Astrocyte of the spinal cord (primary cell): Measurements from ENCODE around the gene KCNJ6.

Experiments
- DNase-seq: peaks from one replicate; pipeline ENCODE4 v3.0.0; 2011; ENCODE audit warnings: low read depth, low spot score
- H3K4me3 ChIP-seq: 2 replicates; pipeline ENCODE4 v1.5.1; 2011; ENCODE audit warnings: low read depth, mild to moderate bottlenecking, low read length, moderate library complexity
- in situ Hi-C: cut with HindIII; loops from 2 replicates; pipeline ENCODE4 v1.10.0; 2017; ENCODE audit warnings: low sequenced_read_pairs
- TF ChIP-seq, protein P1 (sequence below): IDR thresholded peaks from 2 replicates; pipeline ENCODE4 v1.5.1; 2012; ENCODE audit warnings: low read depth, mild to moderate bottlenecking, low read length, inconsistent platforms

KCNJ6 gene

DNA sequence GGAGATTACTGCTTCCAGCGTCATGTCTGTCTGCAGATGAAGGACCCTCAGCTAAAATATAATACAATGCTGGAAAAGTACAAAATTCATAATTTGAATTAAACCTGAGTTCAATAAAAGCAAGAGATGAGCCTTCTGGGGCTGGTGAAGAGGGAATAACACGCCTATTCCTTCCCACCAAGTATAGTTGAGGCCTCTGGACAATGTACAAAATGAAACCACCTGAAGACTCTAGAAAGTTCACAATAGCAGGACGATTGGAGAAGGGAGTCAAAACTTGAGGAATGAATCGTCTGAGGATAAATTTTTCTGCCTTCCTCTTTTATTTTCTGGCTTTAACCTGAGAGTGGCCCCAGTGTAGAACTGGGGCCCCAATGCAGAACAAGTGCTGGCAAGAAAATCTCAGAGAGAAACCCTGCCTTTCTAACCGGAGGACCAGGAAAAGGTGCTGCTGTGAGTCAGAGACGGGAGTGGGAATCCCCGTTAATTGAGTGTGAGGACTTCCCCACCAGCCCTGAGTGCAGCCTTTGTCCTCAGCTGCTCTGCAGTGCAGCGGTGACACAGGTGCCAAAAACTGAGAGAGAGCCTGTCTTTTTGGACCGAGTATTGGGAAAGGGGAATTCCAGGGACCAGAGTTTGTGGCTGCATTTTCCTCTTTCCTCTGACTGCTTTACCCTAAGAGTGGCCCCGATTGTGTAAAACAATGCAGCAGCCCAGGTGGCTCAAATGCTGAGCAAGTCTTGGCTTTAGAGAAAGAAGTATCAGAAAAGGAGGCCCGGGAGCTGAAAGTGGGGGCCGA lies 284.7 kb downstream of the KCNJ6 start:
- no peak overlapping the region for H3K4me3 ChIP-seq
- in situ Hi-C loops, result no loop called here
- no peak for DNase-seq
- TF ChIP-seq, protein P1, sequence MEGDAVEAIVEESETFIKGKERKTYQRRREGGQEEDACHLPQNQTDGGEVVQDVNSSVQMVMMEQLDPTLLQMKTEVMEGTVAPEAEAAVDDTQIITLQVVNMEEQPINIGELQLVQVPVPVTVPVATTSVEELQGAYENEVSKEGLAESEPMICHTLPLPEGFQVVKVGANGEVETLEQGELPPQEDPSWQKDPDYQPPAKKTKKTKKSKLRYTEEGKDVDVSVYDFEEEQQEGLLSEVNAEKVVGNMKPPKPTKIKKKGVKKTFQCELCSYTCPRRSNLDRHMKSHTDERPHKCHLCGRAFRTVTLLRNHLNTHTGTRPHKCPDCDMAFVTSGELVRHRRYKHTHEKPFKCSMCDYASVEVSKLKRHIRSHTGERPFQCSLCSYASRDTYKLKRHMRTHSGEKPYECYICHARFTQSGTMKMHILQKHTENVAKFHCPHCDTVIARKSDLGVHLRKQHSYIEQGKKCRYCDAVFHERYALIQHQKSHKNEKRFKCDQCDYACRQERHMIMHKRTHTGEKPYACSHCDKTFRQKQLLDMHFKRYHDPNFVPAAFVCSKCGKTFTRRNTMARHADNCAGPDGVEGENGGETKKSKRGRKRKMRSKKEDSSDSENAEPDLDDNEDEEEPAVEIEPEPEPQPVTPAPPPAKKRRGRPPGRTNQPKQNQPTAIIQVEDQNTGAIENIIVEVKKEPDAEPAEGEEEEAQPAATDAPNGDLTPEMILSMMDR, result no peak

DNA sequence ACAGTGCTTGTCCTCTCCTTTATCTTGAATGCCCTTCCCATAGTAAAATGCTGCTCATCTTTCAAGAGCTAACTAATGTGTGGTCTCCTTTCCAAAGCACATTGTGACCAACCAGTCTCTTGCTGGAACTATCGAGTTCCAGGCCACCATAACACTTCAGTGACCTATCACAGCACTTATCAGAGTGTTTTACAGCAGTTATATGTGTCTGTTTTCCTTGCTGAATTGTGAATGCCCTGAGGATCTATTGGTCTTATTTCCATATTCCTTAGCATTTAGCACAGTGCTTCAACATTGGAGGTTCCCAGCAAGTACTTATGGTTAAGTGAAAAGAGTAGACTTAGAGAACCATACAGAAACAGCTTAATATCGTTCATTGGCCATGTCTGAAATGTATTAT lies 285.4 kb downstream of the KCNJ6 start:
- TF ChIP-seq, protein P1, result no peak
- no peak overlapping the region for H3K4me3 ChIP-seq
- in situ Hi-C loops, result no loop called here
- no peak for DNase-seq

DNA sequence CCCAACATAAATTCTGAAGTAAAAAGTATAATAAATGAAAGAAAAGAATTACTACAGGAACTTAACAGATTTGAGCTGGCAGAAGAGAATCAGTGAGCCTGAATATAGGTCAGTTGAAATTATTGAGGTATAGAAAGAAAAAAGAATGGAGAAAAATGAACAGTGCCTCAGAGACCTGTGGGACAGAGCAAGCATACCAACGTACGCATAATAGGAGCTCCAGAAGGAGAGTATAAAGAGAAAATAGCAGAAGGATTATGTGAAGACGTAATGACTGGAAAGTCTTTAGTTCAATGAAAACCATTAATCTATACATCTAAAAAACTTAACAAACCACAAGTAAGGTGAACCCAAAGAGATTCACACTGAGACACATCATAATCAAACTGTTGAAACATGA lies 287.9 kb downstream of the KCNJ6 start:
- no peak for DNase-seq
- in situ Hi-C loops, result no loop called here
- TF ChIP-seq, protein P1, result no peak

DNA sequence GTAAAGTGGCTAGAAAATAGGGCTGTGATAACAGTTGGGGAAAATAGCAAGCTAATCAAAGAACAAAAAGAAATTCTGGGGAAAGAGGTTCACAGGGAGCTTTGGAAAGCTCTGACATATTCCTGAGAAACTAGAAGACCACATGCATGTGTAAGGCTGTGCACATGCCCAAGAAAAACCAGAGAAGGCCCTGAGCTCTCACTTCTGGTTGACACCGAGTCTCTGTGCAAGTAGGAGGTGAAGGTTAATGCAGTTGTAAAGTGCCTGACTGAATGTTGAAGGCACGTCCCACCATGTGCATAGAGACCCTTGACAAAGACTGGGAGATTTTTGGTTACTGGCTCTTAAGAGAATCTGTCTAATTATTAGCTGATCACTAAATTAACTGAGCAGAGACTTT lies 288.7 kb downstream of the KCNJ6 start:
- DNase-seq, result no peak
- in situ Hi-C loops, result no loop called here
- TF ChIP-seq, protein P1, result no peak
- H3K4me3 ChIP-seq, result no peak overlapping the region

More for the DNA sequence above, 287.9 kb downstream of the KCNJ6 start:
- no peak overlapping the region for H3K4me3 ChIP-seq

DNA sequence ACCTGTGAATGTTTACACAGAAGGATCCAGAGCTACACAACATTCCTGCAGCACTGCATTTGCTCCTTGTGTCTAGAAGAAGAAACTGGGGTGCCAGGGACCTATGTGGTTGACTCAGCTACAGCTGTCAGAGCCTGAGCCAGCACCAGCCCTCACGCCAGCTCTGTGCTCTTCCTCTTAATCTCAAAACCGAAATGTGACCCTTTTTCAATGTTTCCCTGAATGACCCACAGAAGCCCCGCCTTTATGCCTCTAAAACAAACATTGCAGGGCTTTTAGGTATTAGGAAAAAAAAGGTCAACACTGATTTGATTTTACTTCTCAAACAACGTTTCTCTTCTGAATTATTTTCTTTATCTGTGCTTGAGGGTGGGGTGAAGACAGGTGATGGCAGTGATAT lies 289.2 kb downstream of the KCNJ6 start:
- in situ Hi-C loops, result no loop called here
- no peak for DNase-seq
- no peak overlapping the region for H3K4me3 ChIP-seq
- TF ChIP-seq, protein P1, result no peak

DNA sequence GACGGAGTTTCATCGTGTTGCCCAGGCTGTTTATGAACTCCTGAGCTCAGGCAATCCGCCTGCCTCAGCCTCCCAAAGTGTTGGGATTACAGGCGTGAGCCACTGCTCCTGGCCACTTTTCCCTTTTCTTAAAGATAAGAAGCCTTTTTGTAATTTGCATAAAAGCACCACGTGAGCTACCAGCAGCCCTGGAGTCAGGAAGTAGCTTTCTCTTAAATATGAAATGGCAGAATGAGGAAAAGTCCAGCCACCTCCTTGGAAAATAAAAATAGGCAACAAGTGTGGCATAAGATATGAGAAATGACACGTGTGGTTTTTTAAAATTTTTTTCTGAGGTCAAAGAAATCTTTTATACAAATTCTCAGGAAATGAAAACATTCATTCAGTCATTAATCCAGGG lies 289.9 kb downstream of the KCNJ6 start:
- TF ChIP-seq, protein P1, result no peak
- no peak overlapping the region for H3K4me3 ChIP-seq
- in situ Hi-C loops, result no loop called here
- DNase-seq, result no peak
